LNCaP clone FGC (cell line): ENCODE measurements around the gene OLFML1.

Source experiments
- DNase-seq: peaks from one replicate; pipeline ENCODE4 v3.0.0-alpha.2; 2011; ENCODE audit warnings: low read depth
- H3K4me3 ChIP-seq: 2 replicates; pipeline ENCODE4 v1.5.1; 2011; ENCODE audit warnings: mild to moderate bottlenecking, low read depth, low read length, control low read depth
- TF ChIP-seq, protein P1 (sequence below): IDR thresholded peaks from 2 replicates; pipeline ENCODE4 v1.5.1; 2012; ENCODE audit warnings: mild to moderate bottlenecking; ENCODE audit not compliant: control insufficient read depth, insufficient read depth; ENCODE audit errors: extremely low read depth

OLFML1 gene

DNA sequence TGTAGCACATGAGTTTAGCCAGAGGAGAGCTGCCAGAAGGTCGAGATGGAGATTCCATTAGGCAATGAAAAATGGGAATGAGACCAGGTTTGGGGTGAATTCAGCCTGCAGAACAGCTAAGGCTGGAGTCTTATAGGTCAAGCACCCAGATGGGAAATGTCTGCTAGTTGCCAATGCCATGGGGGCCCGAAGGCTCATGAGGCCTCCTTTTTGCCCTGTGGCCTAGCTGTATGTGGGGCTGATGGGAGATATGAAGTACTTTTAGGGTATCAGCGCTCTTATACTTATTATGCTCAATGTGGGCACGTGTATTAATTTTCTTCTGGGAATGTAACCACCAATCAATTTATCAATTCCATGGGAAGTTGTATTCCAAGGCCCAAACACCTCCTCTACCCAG lies 37.2 kb downstream of the OLFML1 start:
- TF ChIP-seq, protein P1, sequence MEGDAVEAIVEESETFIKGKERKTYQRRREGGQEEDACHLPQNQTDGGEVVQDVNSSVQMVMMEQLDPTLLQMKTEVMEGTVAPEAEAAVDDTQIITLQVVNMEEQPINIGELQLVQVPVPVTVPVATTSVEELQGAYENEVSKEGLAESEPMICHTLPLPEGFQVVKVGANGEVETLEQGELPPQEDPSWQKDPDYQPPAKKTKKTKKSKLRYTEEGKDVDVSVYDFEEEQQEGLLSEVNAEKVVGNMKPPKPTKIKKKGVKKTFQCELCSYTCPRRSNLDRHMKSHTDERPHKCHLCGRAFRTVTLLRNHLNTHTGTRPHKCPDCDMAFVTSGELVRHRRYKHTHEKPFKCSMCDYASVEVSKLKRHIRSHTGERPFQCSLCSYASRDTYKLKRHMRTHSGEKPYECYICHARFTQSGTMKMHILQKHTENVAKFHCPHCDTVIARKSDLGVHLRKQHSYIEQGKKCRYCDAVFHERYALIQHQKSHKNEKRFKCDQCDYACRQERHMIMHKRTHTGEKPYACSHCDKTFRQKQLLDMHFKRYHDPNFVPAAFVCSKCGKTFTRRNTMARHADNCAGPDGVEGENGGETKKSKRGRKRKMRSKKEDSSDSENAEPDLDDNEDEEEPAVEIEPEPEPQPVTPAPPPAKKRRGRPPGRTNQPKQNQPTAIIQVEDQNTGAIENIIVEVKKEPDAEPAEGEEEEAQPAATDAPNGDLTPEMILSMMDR: no peak
- no peak overlapping the region for H3K4me3 ChIP-seq
- no peak for DNase-seq

- H3K4me3 ChIP-seq: no peak overlapping the region
- no peak for DNase-seq
- TF ChIP-seq, protein P1: no peak
Observed at GRCh38 chr11:7523416-7524210, 38.3 kb downstream of the OLFML1 start.

DNA sequence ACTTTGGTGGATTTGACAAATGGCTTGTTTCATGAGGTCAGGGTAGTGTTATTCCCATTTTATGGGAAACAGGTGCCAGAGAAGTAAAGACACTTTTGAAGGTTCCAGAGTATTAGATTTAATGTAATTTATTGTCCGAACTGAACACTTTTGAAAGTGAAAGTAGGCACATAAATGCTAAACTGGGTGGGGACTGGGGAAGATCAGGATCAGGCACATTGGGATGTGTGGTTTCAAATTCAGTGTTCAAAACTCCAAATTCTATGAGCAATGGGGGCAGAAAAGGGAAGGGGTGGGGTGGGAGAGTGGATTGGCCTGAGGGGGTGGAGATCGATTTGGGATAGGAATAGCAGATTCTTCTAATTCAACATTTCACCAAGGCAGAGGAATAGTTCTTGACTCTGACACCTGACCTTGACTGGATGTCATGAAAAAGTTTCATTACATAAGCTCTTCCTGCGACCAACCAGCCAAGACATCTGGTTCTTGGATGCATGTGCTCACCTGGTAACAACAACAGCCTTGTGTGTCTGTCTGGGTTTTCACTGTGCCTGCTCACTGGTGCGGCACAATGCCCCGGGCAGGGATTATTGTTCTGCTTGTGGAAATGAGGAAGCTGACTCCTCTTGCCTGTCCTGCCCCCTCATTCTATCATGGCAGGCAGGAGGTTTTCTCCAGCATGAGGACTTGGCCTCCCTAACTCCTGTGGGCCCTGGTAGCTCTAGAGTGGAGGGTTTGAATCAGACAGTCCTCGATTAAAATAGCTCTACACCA lies 39.3 kb downstream of the OLFML1 start:
- TF ChIP-seq, protein P1: no peak
- H3K4me3 ChIP-seq: no peak overlapping the region
- no peak for DNase-seq

DNA sequence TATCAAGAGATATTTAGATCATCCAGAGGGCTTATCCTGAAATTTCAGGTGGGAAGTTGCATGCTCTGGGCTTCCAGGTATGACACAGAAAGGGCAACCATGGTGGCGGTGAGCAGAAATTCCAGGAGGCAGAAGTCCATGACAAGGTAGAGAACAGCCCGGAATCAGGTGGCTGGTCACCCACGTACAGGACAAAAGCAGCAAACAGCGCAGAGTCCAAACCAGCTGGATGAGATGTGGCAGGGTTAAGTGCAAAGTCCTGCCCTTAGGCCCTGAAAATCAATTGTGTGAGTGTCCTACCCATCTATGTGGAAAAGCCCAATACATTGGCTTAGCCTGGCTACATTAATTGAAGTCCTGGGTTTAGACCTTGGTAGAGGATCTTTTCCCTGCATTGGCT lies 40.1 kb downstream of the OLFML1 start:
- TF ChIP-seq, protein P1: no peak
- no peak for DNase-seq
- H3K4me3 ChIP-seq: no peak overlapping the region

DNA sequence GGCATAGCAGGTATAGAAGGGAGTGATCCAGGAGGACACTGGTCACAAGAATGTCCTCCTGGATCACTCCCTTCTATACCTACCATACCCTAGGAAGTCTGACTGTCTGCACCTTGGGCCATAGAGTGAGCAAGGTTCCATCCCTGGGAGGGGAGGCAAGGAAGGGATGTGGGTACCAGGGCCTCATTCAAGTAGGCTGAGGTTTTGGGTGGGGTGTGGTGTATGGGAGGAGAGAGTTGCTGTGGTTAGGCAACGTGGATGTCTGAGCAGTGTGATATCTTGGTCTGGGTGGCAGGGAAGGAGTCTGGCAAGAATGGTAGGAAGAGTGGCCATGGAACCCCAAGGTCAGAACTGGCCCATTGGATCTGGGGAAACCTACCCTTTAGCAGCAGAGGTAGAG lies 41.7 kb downstream of the OLFML1 start:
- no peak overlapping the region for H3K4me3 ChIP-seq
- no peak for DNase-seq
- TF ChIP-seq, protein P1: no peak

GRCh38 chr11:7528514-7529049 lies 43.3 kb downstream of the OLFML1 start:
- no peak overlapping the region for H3K4me3 ChIP-seq
- TF ChIP-seq, protein P1: no peak
- DNase-seq: no peak
